Fibroblast of the aortic adventitia (primary cell): ENCODE measurements around the gene MCU. TPM values are rescaled to one million over a fixed set of nuclear protein-coding genes. Genes with fewer than 3 reads are reported as not detected.

Experiments
- DNase-seq: peaks from one replicate; pipeline ENCODE4 v3.0.0-alpha.2; 2010; ENCODE audit warnings: low read depth
- H3K4me3 ChIP-seq: 2 replicates; pipeline ENCODE4 v1.5.1; 2011; ENCODE audit warnings: low read depth, mild to moderate bottlenecking, control low read depth, low read length, moderate library complexity
- total RNA-seq: library from RNA; depleted of rRNA; stranded (reverse); fragments of >200 nt; gene quantifications from 2 replicates; pipeline ENCODE4 v1.2.3, GENCODE V29; 2012; ENCODE audit warnings: low replicate concordance
- TF ChIP-seq, protein P1 (sequence below): IDR thresholded peaks from 2 replicates; pipeline ENCODE4 v1.5.1; 2011; ENCODE audit warnings: mild to moderate bottlenecking, low read length, control low read depth, inconsistent platforms; ENCODE audit not compliant: insufficient read depth

The MCU gene
- total RNA-seq, 1 donor: 32.5 TPM

- H3K4me3 ChIP-seq: no peak overlapping the region
- TF ChIP-seq, protein P1, sequence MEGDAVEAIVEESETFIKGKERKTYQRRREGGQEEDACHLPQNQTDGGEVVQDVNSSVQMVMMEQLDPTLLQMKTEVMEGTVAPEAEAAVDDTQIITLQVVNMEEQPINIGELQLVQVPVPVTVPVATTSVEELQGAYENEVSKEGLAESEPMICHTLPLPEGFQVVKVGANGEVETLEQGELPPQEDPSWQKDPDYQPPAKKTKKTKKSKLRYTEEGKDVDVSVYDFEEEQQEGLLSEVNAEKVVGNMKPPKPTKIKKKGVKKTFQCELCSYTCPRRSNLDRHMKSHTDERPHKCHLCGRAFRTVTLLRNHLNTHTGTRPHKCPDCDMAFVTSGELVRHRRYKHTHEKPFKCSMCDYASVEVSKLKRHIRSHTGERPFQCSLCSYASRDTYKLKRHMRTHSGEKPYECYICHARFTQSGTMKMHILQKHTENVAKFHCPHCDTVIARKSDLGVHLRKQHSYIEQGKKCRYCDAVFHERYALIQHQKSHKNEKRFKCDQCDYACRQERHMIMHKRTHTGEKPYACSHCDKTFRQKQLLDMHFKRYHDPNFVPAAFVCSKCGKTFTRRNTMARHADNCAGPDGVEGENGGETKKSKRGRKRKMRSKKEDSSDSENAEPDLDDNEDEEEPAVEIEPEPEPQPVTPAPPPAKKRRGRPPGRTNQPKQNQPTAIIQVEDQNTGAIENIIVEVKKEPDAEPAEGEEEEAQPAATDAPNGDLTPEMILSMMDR: no peak
- no peak for DNase-seq
Measured at GRCh38 chr10:72828294-72828693, 136.4 kb downstream of the MCU start.

DNA sequence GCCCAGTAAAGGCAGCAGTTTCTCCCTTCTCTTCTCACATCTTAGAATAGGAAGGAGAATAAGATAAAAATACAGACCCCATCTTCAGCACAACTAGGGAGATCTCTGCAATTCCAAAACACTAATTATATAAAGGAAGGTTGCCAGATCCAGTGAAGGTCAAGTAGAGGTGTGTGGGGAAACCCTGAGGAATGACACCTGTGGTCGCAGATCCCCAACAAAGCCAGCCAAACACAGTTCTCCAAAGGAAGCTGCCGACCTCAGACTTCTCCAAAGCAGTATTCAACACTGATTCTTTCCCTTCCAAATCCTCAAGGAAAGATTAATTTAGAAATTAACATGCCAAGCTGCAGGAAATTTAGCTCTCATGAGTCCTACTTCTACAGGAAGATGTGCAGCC is 138.7 kb downstream of the MCU start:
- H3K4me3 ChIP-seq: no peak overlapping the region
- TF ChIP-seq, protein P1: no peak
- no peak for DNase-seq

GRCh38 chr10:72831696-72832409 is 139.9 kb downstream of the MCU start:
- TF ChIP-seq, protein P1: no peak
- peak; percentile 62 for DNase-seq
- no peak overlapping the region for H3K4me3 ChIP-seq

GRCh38 chr10:72832701-72833100 is 140.8 kb downstream of the MCU start:
- no peak overlapping the region for H3K4me3 ChIP-seq
- TF ChIP-seq, protein P1: no peak
- DNase-seq: peak; percentile 43

DNA sequence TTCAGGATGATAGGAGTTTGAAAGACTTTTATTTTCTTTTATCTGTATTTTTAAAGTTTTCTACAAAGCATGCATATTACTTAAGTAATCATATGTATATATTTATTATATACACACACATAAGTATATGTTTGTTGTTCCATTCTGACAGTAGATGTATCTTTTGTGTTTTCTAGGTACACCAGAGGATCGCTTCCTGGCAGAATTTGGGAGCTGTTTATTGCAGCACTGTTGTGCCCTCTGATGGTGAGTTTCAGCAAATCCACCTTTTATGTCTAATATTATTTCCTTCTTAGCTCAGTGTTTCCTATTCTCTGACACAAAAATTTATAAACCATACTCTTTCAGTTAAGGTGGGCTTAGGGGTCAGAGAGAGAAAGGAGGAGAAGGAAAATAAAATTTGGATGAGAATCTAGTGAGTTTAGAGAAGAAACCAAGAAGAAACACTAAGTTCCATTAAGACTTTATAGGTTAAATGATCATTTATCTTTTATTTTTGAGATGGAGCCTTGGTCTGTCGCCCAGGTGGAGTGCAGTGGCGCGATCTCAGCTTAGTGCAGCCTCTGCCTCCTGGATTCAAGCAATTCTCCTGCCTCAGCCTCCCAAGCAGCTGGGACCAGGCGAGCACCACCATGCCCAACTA is 142.4 kb downstream of the MCU start:
- TF ChIP-seq, protein P1: peak; percentile 65
- DNase-seq: peak; percentile 90
- no peak overlapping the region for H3K4me3 ChIP-seq

DNA sequence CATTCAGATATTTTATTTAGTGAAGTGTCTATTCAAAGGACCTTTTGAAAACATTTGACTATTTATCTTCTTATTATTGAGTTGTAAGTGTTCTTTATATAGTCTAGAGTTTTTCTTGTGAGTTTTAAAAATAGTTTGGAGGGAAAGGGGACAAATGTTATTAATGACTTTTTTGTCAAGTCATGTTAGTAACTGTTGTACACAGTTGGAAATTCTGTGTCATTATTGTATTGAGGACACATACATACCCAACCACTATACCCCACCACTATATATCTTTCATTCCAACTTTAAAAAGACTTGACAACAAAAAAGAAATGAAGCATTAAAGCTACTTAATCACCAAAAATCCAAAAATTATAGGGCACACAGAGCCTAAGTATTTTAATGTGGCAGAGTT is 148.4 kb downstream of the MCU start:
- TF ChIP-seq, protein P1: no peak
- DNase-seq: no peak
- H3K4me3 ChIP-seq: no peak overlapping the region
